GM19438 (cell line): ENCODE measurements around the gene TMC3.

Source experiments
- ATAC-seq: cut with Tn5 transposase; IDR thresholded peaks from one replicate; pipeline ENCODE4 v1.9.1; 2021; ENCODE audit warnings: low read depth; ENCODE audit not compliant: unreplicated experiment

The TMC3 gene

DNA sequence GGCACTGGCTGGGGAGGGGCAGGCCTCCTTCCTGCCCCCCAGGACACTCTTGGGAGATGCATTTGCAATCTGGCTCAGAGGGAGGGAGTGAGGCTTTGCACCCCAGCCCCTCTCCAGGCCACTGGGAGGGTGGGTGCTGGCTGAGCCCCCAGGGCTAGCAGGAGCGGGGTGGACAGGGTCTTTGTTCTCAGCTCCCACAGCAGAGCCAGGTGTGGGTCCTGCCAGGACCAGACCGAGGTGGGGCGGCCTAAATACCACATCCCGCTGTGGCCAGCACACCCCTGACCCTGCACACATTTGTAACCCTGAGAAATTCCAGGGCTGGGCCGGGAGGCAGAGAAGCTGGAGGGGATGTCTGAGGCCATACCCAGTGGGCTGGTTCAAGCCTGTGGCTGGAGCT is 91.1 kb downstream of the TMC3 start:
- ATAC-seq = no peak

DNA sequence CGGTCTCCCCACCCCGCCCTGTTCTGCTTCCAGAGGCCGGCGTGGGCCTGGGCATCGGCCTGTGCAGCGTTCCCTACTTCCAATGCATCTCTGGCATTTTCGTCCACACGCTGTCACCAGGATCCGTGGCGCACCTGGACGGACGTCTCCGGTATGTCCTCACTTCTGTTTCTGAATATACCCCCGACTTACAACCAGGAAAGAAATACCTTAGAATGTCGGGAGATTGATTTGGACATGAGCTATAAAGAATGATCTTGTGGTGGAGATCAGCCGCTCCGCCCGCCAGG is 91.5 kb downstream of the TMC3 start:
- no peak for ATAC-seq

DNA sequence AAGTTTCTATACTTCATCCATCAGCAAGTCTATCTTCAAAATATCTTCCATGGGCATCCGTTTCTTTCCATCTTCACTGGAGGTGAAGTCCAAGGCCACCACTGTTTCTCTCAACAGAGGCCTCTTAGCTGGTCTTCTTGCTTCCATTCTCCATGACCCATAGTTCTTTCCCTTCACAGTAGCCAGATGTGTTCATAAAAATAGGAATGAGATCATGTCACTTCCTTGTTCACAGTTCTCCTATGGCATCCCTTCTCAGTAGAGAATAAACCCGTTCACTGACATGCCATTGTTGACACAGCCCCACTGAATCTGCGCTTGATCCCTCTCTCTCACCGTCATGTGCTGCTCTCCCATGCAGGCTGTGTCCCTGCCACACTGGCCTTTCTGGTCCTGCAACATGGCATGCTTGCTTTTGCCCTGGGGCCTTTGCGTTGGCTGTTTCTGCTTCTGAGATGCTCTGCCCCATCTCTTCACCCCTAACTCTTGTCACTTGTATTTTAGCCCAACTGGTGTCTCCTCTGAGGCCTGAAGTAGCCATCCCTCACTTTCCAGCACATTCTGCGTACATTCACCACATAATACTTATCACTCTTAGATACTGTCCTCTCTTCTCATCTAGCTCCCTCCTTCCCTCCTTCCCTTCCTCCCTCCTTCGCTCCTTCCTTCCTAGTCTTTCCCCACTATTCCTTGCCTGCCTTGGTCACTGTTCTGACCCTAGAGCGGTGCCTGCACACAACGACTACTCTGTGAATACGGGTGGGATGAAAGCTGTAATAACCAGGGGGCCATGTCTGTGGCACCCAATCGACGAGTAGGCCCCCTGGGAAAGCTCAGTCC is 92.0 kb downstream of the TMC3 start:
- ATAC-seq = no peak

DNA sequence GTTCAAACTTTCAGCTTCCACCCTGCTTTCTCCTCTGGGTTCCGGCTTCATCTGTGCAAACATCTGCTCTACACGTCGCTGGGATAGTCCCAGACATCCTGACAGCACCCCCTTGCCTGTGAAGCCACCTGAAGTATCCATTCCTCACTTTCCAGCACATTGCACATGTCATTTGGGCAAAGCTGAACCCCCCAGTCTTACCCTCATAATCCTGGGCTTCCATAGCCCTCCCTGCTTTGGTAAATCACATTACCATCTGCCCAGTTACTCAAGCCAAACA is 92.6 kb downstream of the TMC3 start:
- ATAC-seq = no peak
